CD4-positive, alpha-beta T cell (primary cell): ENCODE measurements around the gene CDH4. TPM values are rescaled to one million over a fixed set of nuclear protein-coding genes. Genes with fewer than 3 reads are reported as not detected.

Experiments used
- ATAC-seq: fragments of 200-7000 bp; cut with Tn5 transposase; one replicate; pipeline ENCODE4 v1.10.0; 2022; ENCODE audit warnings: mild to moderate bottlenecking; ENCODE audit not compliant: poor library complexity
- CTCF ChIA-PET: fragments of 350-600 bp; sonication (Branson Sonifier 250); formaldehyde crosslinking; loops from one replicate; lab custom pipeline; 2021; ENCODE audit warnings: antibody characterized with exemption, inconsistent platforms; lab: Charles Lee
- POLR2A ChIA-PET: fragments of 350-600 bp; sonication (Branson Sonifier 250); formaldehyde crosslinking; loops from one replicate; lab custom pipeline; 2021; ENCODE audit warnings: antibody characterized with exemption, inconsistent platforms; lab: Charles Lee
- DNase-seq, 14 experiments: peaks; one replicate each; pipeline ENCODE4 v3.0.0-alpha.2; 2013 to 2020; ENCODE audit warnings: mixed read lengths in 2 of 14
- H3K27ac ChIP-seq, 2 donors: one replicate each; pipeline versions ENCODE4 v1.5.1 to v1.7.0; 2013; ENCODE audit warnings: low read length in 2 of 2, low read depth in 1 of 2, mild to moderate bottlenecking in 1 of 2
- H3K27me3 ChIP-seq, 2 experiments: 1 replicate in 1 of 2; 2 replicates in 1 of 2; pipeline versions ENCODE4 v1.6.1 to v1.7.0; 2013; ENCODE audit warnings: low read length in 2 of 2, control low read depth in 1 of 2, mild to moderate bottlenecking in 1 of 2, moderate library complexity in 1 of 2; ENCODE audit not compliant: insufficient read depth in 2 of 2, control insufficient read depth in 1 of 2
- H3K36me3 ChIP-seq: one replicate; pipeline ENCODE4 v1.6.1; 2013; ENCODE audit warnings: low read length, control low read depth; ENCODE audit not compliant: insufficient read depth
- H3K4me1 ChIP-seq: one replicate; pipeline ENCODE4 v1.6.1; 2013; ENCODE audit warnings: low read length, control low read depth; ENCODE audit not compliant: insufficient read depth
- H3K4me3 ChIP-seq: one replicate; pipeline ENCODE4 v1.5.1; 2013; ENCODE audit warnings: mild to moderate bottlenecking, low read length, moderate library complexity
- H3K9me3 ChIP-seq, 2 experiments: 1 replicate in 1 of 2; 2 replicates in 1 of 2; pipeline versions ENCODE4 v1.6.1 to v1.7.0; 2013; ENCODE audit warnings: low read length in 2 of 2, mild to moderate bottlenecking in 2 of 2, control low read depth in 1 of 2, moderate library complexity in 1 of 2; ENCODE audit not compliant: control insufficient read depth in 1 of 2, insufficient read depth in 1 of 2
- H3K27ac Mint-ChIP-seq: one replicate; pipeline ENCODE4 v1.8.0; 2020; ENCODE audit warnings: mixed read lengths
- H3K27me3 Mint-ChIP-seq: one replicate; pipeline ENCODE4 v1.8.0; 2021; ENCODE audit warnings: mixed read lengths
- H3K36me3 Mint-ChIP-seq: one replicate; pipeline ENCODE4 v1.8.0; 2021; ENCODE audit warnings: low read depth, mixed read lengths
- H3K4me1 Mint-ChIP-seq: one replicate; pipeline ENCODE4 v1.8.0; 2021; ENCODE audit warnings: low read depth, mixed read lengths
- H3K4me3 Mint-ChIP-seq: one replicate; pipeline ENCODE4 v1.8.0; 2020; ENCODE audit warnings: mild to moderate bottlenecking, mixed read lengths
- H3K9me3 Mint-ChIP-seq: one replicate; pipeline ENCODE4 v1.8.0; 2020; ENCODE audit warnings: mixed read lengths
- intact Hi-C, 2 experiments: fragments of 100-400 bp; cut with DNase I in 1 of 2; cut with micrococcal nuclease in 1 of 2; formaldehyde crosslinking; loops; one replicate each; pipeline versions ENCODE4 v1.15.1 to v1.9.0; 2023 to 2025; cut with DNase I, micrococcal nuclease
- total RNA-seq, 174 experiments: library from RNA in 2 of 174; stranded (reverse) in 2 of 174; gene quantifications; one replicate each; pipeline ENCODE4 v1.2.3 and lab custom pipeline; 2021 to 2026
- TF ChIP-seq, protein P1 (sequence below): fragments of 200-600 bp; IDR thresholded peaks from one replicate; pipeline ENCODE4 v1.8.0; 2022; ENCODE audit warnings: antibody characterized with exemption, mild to moderate bottlenecking

Gene CDH4
- total RNA-seq, 2 experiments from 2014 or later: 0.11 TPM

- peaks cover 0 to 9% of the 10 kb centered on the region in 2 experiments for H3K9me3 ChIP-seq
- H3K4me1 ChIP-seq: no peaks in the 10 kb centered on the region
- Mint-ChIP-seq H3K9me3 (no peaks in the 10 kb centered on the region), H3K27ac (no peak overlapping the region), H3K27me3 (peaks cover 48% of the 10 kb centered on the region), H3K4me3 (no peak overlapping the region), H3K4me1 (no peaks in the 10 kb centered on the region), H3K36me3 (no peaks in the 10 kb centered on the region)
- CTCF ChIA-PET: no interaction called here
- POLR2A ChIA-PET: no interaction called here
- TF ChIP-seq, protein P1, sequence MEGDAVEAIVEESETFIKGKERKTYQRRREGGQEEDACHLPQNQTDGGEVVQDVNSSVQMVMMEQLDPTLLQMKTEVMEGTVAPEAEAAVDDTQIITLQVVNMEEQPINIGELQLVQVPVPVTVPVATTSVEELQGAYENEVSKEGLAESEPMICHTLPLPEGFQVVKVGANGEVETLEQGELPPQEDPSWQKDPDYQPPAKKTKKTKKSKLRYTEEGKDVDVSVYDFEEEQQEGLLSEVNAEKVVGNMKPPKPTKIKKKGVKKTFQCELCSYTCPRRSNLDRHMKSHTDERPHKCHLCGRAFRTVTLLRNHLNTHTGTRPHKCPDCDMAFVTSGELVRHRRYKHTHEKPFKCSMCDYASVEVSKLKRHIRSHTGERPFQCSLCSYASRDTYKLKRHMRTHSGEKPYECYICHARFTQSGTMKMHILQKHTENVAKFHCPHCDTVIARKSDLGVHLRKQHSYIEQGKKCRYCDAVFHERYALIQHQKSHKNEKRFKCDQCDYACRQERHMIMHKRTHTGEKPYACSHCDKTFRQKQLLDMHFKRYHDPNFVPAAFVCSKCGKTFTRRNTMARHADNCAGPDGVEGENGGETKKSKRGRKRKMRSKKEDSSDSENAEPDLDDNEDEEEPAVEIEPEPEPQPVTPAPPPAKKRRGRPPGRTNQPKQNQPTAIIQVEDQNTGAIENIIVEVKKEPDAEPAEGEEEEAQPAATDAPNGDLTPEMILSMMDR: no peak
- ATAC-seq (no peak), DNase-seq (no peak)
- H3K36me3 ChIP-seq: no peaks in the 10 kb centered on the region
- H3K27me3 ChIP-seq: peaks cover 0 to 7% of the 10 kb centered on the region in 2 experiments
- no peak overlapping the region for H3K27ac ChIP-seq
- H3K4me3 ChIP-seq: no peak overlapping the region
- intact Hi-C loops: loop anchor here (2.0 to 10.0 kb wide), 2 partner anchors 1206 to 1208 kb away; no protein-coding TSS in a partner anchor
Measured at GRCh38 chr20:61262514-61262913, 10.5 kb downstream of the CDH4 start.

GRCh38 chr20:61263084-61263695 is 11.1 kb downstream of the CDH4 start:
- H3K9me3 ChIP-seq: peaks cover 0 to 10% of the 10 kb centered on the region in 2 experiments
- Mint-ChIP-seq H3K27ac (no peak overlapping the region), H3K4me3 (no peak overlapping the region), H3K36me3 (no peaks in the 10 kb centered on the region), H3K27me3 (peaks cover 48% of the 10 kb centered on the region), H3K9me3 (no peaks in the 10 kb centered on the region), H3K4me1 (no peaks in the 10 kb centered on the region)
- DNase-seq (peak in 11 of 14 experiments; percentile 1 to 40 (median 6)), ATAC-seq (no peak)
- ChIA-PET CTCF (interaction anchor here (0.8 kb wide), 1 partner anchor 34 kb away, joined by 3 read pairs; no protein-coding TSS in a partner anchor), POLR2A (no interaction called here)
- no peak overlapping the region for H3K4me3 ChIP-seq
- peaks cover 0 to 7% of the 10 kb centered on the region in 2 experiments for H3K27me3 ChIP-seq
- intact Hi-C loops: loop anchor here (2.0 to 10.0 kb wide), 2 partner anchors 1206 to 1208 kb away; no protein-coding TSS in a partner anchor
- no peak overlapping the region for H3K27ac ChIP-seq
- no peaks in the 10 kb centered on the region for H3K36me3 ChIP-seq
- H3K4me1 ChIP-seq: no peaks in the 10 kb centered on the region
- TF ChIP-seq, protein P1: peak; percentile 64

GRCh38 chr20:61263938-61264337 is 11.9 kb downstream of the CDH4 start:
- no peak overlapping the region for H3K27ac ChIP-seq
- TF ChIP-seq, protein P1: no peak
- no peaks in the 10 kb centered on the region for H3K36me3 Mint-ChIP-seq
- DNase-seq (no peak), ATAC-seq (no peak)
- H3K27ac Mint-ChIP-seq: no peak overlapping the region
- peaks cover 40% of the 10 kb centered on the region for H3K27me3 Mint-ChIP-seq
- H3K4me1 ChIP-seq: no peaks in the 10 kb centered on the region
- no peak overlapping the region for H3K4me3 ChIP-seq
- ChIA-PET CTCF (no interaction called here), POLR2A (no interaction called here)
- peaks cover 0 to 10% of the 10 kb centered on the region in 2 experiments for H3K9me3 ChIP-seq
- H3K27me3 ChIP-seq: peaks cover 0 to 7% of the 10 kb centered on the region in 2 experiments
- H3K4me1 Mint-ChIP-seq: no peaks in the 10 kb centered on the region
- no peaks in the 10 kb centered on the region for H3K9me3 Mint-ChIP-seq
- intact Hi-C loops: loop anchor here (2.0 to 10.0 kb wide), 2 partner anchors 1207 to 1209 kb away; no protein-coding TSS in a partner anchor
- no peak overlapping the region for H3K4me3 Mint-ChIP-seq
- no peaks in the 10 kb centered on the region for H3K36me3 ChIP-seq
